ENCODE data around the gene PDLIM1. TPM values are rescaled to one million over a fixed set of nuclear protein-coding genes. Genes with fewer than 3 reads are reported as not detected.
"Not testable (repeated sequence)": the region's sequence is repeated elsewhere in the genome, so short reads cannot be mapped to it uniquely, and the experiment has no call there.

Gene PDLIM1
- total RNA-seq, 1 donor from 2014 or later: 51.1 TPM

- no peak for DNase-seq (ENCODE audit: low read depth in 2 of 2)
These were observed 79.1 kb downstream of the PDLIM1 start for GRCh38 chr10:95211606-95212279.

GRCh38 chr10:95209509-95210127, 81.2 kb downstream of the PDLIM1 start:
- DNase-seq (ENCODE audit: low read depth in 2 of 2): no peak

- DNase-seq (ENCODE audit: low read depth in 2 of 2): peak in 1 of 2 donors; percentile 21
These were observed 82.0 kb downstream of the PDLIM1 start for GRCh38 chr10:95208702-95209391.

GRCh38 chr10:95202865-95203264, 87.9 kb downstream of the PDLIM1 start:
- DNase-seq (ENCODE audit: low read depth in 2 of 2): not testable (repeated sequence)

- no peak for DNase-seq (ENCODE audit: low read depth in 2 of 2)
These were observed 89.1 kb downstream of the PDLIM1 start for GRCh38 chr10:95201736-95202135.

- no peak for DNase-seq (ENCODE audit: low read depth in 2 of 2)
These were observed 94.8 kb downstream of the PDLIM1 start for GRCh38 chr10:95196046-95196445.

GRCh38 chr10:95193944-95194343, 96.9 kb downstream of the PDLIM1 start, which contains the start of gene ACSM6:
Gene ACSM6, plus strand, starts transcription at chr10:95194238. Its CDS starts 248 bp downstream, at chr10:95194486.
- no peak for DNase-seq (ENCODE audit: low read depth in 2 of 2)

- DNase-seq (ENCODE audit: low read depth in 2 of 2): no peak
These were observed 102.2 kb downstream of the PDLIM1 start for GRCh38 chr10:95188593-95188992.

- DNase-seq (ENCODE audit: low read depth in 2 of 2): no peak
These were observed 103.2 kb downstream of the PDLIM1 start for GRCh38 chr10:95187617-95188016.

Other genes with a start within 250 kb of the PDLIM1 start
- gene CYP2C8, start 221.5 kb downstream of the PDLIM1 start, total RNA-seq: under 0.01 TPM in 1 of 2 replicates, not detected in the other
- not detected in 2 replicates for gene ACSM6, start 96.8 kb downstream of the PDLIM1 start, total RNA-seq